ENCODE data around the gene SLC17A6. TPM values are rescaled to one million over a fixed set of nuclear protein-coding genes. Genes with fewer than 3 reads are reported as not detected.

SLC17A6 gene
- total and polyA plus RNA-seq, 10 donors = not detected

DNA sequence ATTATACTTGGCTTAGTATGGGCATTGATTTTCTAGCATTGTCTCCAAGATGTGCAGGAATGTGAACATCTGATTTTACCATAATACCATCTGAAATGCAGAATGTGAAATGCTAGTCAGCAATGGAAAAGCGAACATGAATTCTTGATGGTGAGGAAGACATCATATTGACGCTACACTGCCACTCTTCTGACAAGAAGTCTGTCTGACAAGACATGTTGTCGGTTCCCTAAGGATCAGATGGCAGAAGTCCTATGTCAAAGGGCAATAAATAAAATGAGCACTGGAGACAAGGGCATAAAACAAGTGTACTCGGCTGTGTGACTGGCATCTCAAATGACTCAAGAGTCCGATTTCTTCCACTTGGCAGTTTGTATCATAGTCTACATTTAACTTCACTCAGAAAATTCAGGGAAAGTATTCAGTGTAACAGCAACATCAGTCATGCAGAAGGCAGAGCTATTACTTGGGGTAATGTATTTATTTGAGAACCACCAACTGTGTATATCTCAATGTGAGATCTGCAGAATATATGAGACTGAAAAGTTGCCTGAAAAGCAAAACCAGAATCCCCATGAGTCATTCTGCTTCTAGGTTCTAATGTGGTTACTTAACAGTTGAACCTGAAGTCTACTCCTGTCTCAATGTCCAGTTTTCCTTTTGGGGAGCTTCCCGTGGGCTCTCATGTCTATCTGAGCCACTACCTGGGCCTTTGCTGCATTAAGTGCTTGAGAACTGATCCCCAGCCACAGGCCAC, 51.5 kb downstream of the SLC17A6 start:
- no peaks in the 10 kb centered on the region for H3K9me3 ChIP-seq
- intact Hi-C loops (cut with DNase I; ENCODE audit: low total_unique reads) = no loop called here
- no peaks in the 10 kb centered on the region for H3K4me1 ChIP-seq
- H3K36me3 ChIP-seq = no peaks in the 10 kb centered on the region
- no peak overlapping the region for H3K4me3 ChIP-seq
- no peaks in the 10 kb centered on the region for H3K27me3 ChIP-seq (replicated peaks in 1 of 7)
- no peak overlapping the region for H3K27ac ChIP-seq
- DNase-seq = no peak
- TF ChIP-seq POLR2A (IDR thresholded peaks at IDR 0.05) (no peak), POLR2AphosphoS5 (IDR thresholded peaks at IDR 0.05) (no peak)
- TF ChIP-seq, protein P1, sequence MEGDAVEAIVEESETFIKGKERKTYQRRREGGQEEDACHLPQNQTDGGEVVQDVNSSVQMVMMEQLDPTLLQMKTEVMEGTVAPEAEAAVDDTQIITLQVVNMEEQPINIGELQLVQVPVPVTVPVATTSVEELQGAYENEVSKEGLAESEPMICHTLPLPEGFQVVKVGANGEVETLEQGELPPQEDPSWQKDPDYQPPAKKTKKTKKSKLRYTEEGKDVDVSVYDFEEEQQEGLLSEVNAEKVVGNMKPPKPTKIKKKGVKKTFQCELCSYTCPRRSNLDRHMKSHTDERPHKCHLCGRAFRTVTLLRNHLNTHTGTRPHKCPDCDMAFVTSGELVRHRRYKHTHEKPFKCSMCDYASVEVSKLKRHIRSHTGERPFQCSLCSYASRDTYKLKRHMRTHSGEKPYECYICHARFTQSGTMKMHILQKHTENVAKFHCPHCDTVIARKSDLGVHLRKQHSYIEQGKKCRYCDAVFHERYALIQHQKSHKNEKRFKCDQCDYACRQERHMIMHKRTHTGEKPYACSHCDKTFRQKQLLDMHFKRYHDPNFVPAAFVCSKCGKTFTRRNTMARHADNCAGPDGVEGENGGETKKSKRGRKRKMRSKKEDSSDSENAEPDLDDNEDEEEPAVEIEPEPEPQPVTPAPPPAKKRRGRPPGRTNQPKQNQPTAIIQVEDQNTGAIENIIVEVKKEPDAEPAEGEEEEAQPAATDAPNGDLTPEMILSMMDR (IDR thresholded peaks at IDR 0.05 in 8 of 11, conservative IDR thresholded peaks at IDR 0.05 in 3 of 11) = no peak
- 84 to 91% (median 88%) methylated on average over 6 of the region's 6 CpGs for WGBS, 5 donors

DNA sequence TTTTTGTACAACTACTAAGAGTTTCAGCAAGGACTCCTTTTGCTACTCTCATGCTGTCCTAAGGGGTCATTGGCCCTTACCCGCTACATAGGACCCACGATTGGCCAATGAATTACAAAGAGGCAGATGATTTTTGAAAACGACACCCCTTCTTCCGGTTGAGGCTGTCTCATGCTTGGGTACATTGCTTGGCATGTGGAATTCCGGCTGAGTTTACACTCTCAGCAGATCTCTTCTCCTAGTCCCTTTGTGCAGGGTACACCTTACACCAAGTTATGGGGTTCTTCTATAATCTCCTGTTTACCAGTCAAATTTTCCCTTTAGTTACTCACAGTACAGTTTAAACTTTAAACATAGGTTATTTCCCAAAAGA, 52.1 kb downstream of the SLC17A6 start:
- intact Hi-C loops (cut with DNase I; ENCODE audit: low total_unique reads) = no loop called here
- Histone ChIP-seq H3K27ac (no peak overlapping the region), H3K36me3 (no peaks in the 10 kb centered on the region), H3K27me3 (replicated peaks in 1 of 7) (no peaks in the 10 kb centered on the region), H3K4me3 (no peak overlapping the region), H3K9me3 (no peaks in the 10 kb centered on the region), H3K4me1 (no peaks in the 10 kb centered on the region)
- TF ChIP-seq, protein P1 (IDR thresholded peaks at IDR 0.05 in 8 of 11, conservative IDR thresholded peaks at IDR 0.05 in 3 of 11) = no peak
- no peak for TF ChIP-seq POLR2AphosphoS5 (IDR thresholded peaks at IDR 0.05)
- no peak for TF ChIP-seq POLR2A (IDR thresholded peaks at IDR 0.05)
- 69 to 81% (median 74%) methylated on average over 5 of the region's 5 CpGs for WGBS, 5 donors
- no peak for DNase-seq

GRCh38 chr11:22392561-22392960, 54.4 kb downstream of the SLC17A6 start:
- H3K27ac ChIP-seq = no peak overlapping the region
- intact Hi-C loops (cut with DNase I; ENCODE audit: low total_unique reads) = no loop called here
- no peaks in the 10 kb centered on the region for H3K4me1 ChIP-seq
- TF ChIP-seq POLR2AphosphoS5 (IDR thresholded peaks at IDR 0.05) = no peak
- TF ChIP-seq, protein P1 (IDR thresholded peaks at IDR 0.05 in 8 of 11, conservative IDR thresholded peaks at IDR 0.05 in 3 of 11) = no peak
- TF ChIP-seq POLR2A (IDR thresholded peaks at IDR 0.05) = no peak
- no peak overlapping the region for H3K4me3 ChIP-seq
- H3K9me3 ChIP-seq = no peaks in the 10 kb centered on the region
- H3K36me3 ChIP-seq = no peaks in the 10 kb centered on the region
- no peaks in the 10 kb centered on the region for H3K27me3 ChIP-seq (replicated peaks in 1 of 7)
- DNase-seq = no peak

- H3K27me3 ChIP-seq (replicated peaks in 1 of 7) = no peaks in the 10 kb centered on the region
- no peaks in the 10 kb centered on the region for H3K9me3 ChIP-seq
- no peak overlapping the region for H3K4me3 ChIP-seq
- WGBS, 5 donors = 64 to 77% (median 71%) methylated on average over 3 of the region's 3 CpGs
- H3K36me3 ChIP-seq = no peaks in the 10 kb centered on the region
- intact Hi-C loops (cut with DNase I; ENCODE audit: low total_unique reads) = no loop called here
- TF ChIP-seq POLR2A (IDR thresholded peaks at IDR 0.05) = no peak
- no peak for TF ChIP-seq POLR2AphosphoS5 (IDR thresholded peaks at IDR 0.05)
- TF ChIP-seq, protein P1 (IDR thresholded peaks at IDR 0.05 in 8 of 11, conservative IDR thresholded peaks at IDR 0.05 in 3 of 11) = no peak
- DNase-seq = no peak
- no peak overlapping the region for H3K27ac ChIP-seq
- no peaks in the 10 kb centered on the region for H3K4me1 ChIP-seq
Observed at GRCh38 chr11:22405377-22405776, 67.2 kb downstream of the SLC17A6 start.
